ENCODE results near the gene SIRT7. TPM values are rescaled to one million over a fixed set of nuclear protein-coding genes. Genes with fewer than 3 reads are reported as not detected.
A peak's percentile ranks its signal among the peaks of the same experiment; 100 is the strongest.

The SIRT7 gene
- total RNA-seq (24.3 and 28.8 TPM in 2 replicates), polyA plus RNA-seq (9.5 and 11.6 TPM in 2 replicates), polyA minus RNA-seq (13.1 and 18.4 TPM in 2 replicates), Bru-seq, nascent RNA (percentile 62 among the genes with signal in this experiment), BruChase-seq, experiment 1, labeled RNA remaining after a 6-hour chase (percentile 80 among the genes with signal in this experiment), BruChase-seq, experiment 2, labeled RNA remaining after a 2-hour chase (percentile 83 among the genes with signal in this experiment)
- 5.6 and 7.1 TPM in 2 replicates for polyA plus RNA-seq (2011; cell fraction: cytosol; rRNA removed)
- 37.6 and 38.6 TPM in 2 replicates for polyA plus RNA-seq (2011; cell fraction: nucleus; rRNA removed)
- 14.2 and 15.4 TPM in 2 replicates for polyA plus RNA-seq (2012)
- 23.1 TPM for polyA minus RNA-seq (2011; cell fraction: cytosol; rRNA and poly(A)+ RNA removed)
- 19.7 and 32.4 TPM in 2 replicates for polyA minus RNA-seq (2011; cell fraction: nucleus; rRNA and poly(A)+ RNA removed)
- long read RNA-seq, transcript SIRT7-201 (10 exons, 1,743 nt), result major isoform, 19 of 81 reads
- long read RNA-seq, partial matches to known transcripts, result 14 of 81 reads
- long read RNA-seq, other reads (novel, unspliced or antisense), result 46 of 81 reads

DNA sequence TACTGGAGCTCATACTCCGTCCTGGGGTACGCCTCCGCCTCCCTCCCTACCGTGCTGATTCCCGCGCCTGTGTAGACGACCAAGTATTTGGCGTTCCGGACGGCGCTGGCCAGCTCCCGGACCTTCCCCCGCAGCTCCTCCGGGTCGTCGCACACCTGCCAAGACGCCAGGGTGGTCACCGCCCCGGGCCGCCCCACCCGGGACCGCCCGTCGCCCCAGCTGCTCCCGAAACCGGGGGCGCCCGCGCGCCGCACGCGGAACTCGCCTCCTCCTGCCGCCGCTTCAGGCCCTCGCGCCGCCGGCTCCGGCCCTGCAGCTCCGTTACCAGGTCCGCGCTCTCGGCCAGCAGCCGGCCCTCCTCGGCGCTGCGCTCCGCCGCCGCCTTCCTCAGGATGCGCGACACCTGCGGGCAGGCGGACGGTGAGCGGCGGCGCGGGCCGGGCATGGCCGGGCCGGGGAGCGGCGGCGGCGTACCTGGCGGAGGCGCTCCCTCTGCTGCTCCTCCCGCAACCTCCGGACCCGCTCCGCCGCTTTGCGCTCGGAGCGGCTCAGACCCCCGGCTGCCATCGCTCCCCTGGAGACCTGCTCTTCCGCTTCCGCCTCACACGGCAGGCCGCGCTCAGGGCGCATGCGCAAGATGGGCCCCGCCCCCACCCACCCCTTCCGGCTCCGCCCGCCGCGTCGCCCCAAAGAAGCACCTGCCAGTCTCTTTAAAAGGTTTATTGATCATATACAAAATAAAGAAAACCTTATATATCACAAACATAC lies at the start of gene SIRT7:
Gene SIRT7, minus strand, starts transcription at position 612 of the 768 bp plus-strand sequence. Its CDS starts 45 bp downstream, at position 567.
- H2AFZ ChIP-seq (ENCODE audit: low read depth, low read length), result peak within 1 kb of the TSS; percentile 4
- H3K4me1 ChIP-seq (ENCODE audit: control insufficient read depth, extremely low read depth, insufficient read depth, low read length), result peaks cover 7% of the 10 kb centered on the region
- DNase-seq (ENCODE audit: low read depth, low spot score), result peak; percentile 74
- peak within 1 kb of the TSS; percentile 57 for H3K9ac ChIP-seq (replicated peaks; ENCODE audit: extremely low read depth, insufficient read depth, low read length)
- peak within 1 kb of the TSS; percentile 55 to 81 (median 69) for H3K4me3 ChIP-seq (replicated peaks in 1 of 3; ENCODE audit: insufficient read depth in 1 of 3, low read depth in 1 of 3, low read length in 3 of 3)
- TF ChIP-seq POLR2AphosphoS5 (IDR thresholded peaks at IDR 0.05; ENCODE audit: insufficient read depth, low read depth, low read length) (peak; percentile 58), MYC (IDR thresholded peaks at IDR 0.05; ENCODE audit: low read depth, low read length) (no peak), JUN (IDR thresholded peaks at IDR 0.05; ENCODE audit: borderline replicate concordance, insufficient read depth, insufficient read length, low read depth) (no peak), GATA2 (IDR thresholded peaks at IDR 0.05; ENCODE audit: insufficient read depth, insufficient read length, low read depth, low read length) (no peak), FOS (IDR thresholded peaks at IDR 0.05; ENCODE audit: borderline replicate concordance, insufficient read depth, low read length) (no peak), POLR2A (IDR thresholded peaks at IDR 0.05; ENCODE audit: low read depth, low read length) (peak; percentile 54), EZH2 (IDR thresholded peaks at IDR 0.05; ENCODE audit: borderline replicate concordance, low read depth, low read length, severe bottlenecking) (no peak), CTCF (IDR thresholded peaks at IDR 0.05; ENCODE audit: extremely low read depth in 1 of 2, insufficient read depth in 1 of 2, low read depth in 1 of 2, low read length in 2 of 2) (no peak)
- TF ChIP-seq, protein P1, sequence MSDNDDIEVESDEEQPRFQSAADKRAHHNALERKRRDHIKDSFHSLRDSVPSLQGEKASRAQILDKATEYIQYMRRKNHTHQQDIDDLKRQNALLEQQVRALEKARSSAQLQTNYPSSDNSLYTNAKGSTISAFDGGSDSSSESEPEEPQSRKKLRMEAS (IDR thresholded peaks at IDR 0.05; ENCODE audit: insufficient read depth, insufficient read length), result no peak
- no peaks in the 10 kb centered on the region for H3K27me3 ChIP-seq (ENCODE audit: control insufficient read depth in 2 of 2, insufficient read depth in 2 of 2, low read length in 2 of 2)
- no TSS peak for BruUV-seq (replicated peaks)
- no peak within 1 kb of the TSS for H3K27ac ChIP-seq (ENCODE audit: insufficient read depth, low read depth, low read length)
- dilution Hi-C loops (cut with MboI; ENCODE audit: extremely low pct_ligation_motif_present, low sequenced_read_pairs) (no loop called here), intact Hi-C loops (cut with micrococcal nuclease) (no loop called here)
- H4K20me1 ChIP-seq (replicated peaks; ENCODE audit: control insufficient read depth, extremely low read depth, insufficient read depth, low read length), result no peaks in the 10 kb centered on the region
- no peaks in the 10 kb centered on the region for H3K9me1 ChIP-seq (replicated peaks; ENCODE audit: control insufficient read depth, extremely low read depth, insufficient read depth, low read length)
- ChIA-PET CTCF (interaction anchor here (0.9 to 1.3 kb wide), 5 partner anchors 9 to 113 kb away, joined by 3 to 6 read pairs (median 4); no protein-coding TSS in a partner anchor), POLR2A (interaction anchor here (1.0 kb wide), 1 partner anchor 8 kb away, joined by 4 read pairs; no protein-coding TSS in a partner anchor)
- H3K4me2 ChIP-seq (ENCODE audit: insufficient read depth, low read length), result peak within 1 kb of the TSS; percentile 74
- peaks cover 7 to 48% of the 10 kb centered on the region in 2 experiments for H3K36me3 ChIP-seq (ENCODE audit: control insufficient read depth in 2 of 2, extremely low read depth in 1 of 2, insufficient read depth in 2 of 2, low read length in 2 of 2)
- peaks cover 37% of the 10 kb centered on the region for H3K79me2 ChIP-seq (ENCODE audit: control insufficient read depth, insufficient read depth, low read length)
- no peaks in the 10 kb centered on the region for H3K9me3 ChIP-seq (replicated peaks; ENCODE audit: control insufficient read depth, insufficient read depth, low read length)
- FAIRE-seq, result peak; percentile 72
